ENCODE data around the gene FAM83E.

DNA sequence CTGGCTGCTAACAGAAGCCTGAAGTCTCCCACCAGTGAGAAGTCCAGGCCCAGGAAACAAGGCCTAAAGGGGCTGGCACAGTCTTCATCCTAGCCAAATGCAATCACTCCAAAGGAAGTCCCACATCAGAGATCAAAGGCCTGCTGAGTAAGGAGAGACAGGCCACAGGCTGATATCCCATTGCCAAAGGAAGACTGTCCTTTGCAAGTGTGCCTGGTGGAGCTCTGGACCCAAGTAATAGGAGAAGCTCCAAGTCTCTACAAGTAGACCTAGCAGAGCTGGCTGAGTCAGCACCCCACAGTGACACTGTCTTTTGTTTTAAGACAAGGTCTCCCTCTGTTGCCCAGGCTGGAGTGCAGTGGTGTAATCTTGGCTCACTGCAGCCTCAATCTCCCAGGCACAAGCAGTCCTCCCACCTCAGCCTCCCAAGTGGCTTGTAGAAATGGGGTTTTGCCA is 17.8 kb upstream of the FAM83E start:
- TF ChIP-seq EZH2phosphoT487 (conservative IDR thresholded peaks at IDR 0.05; ENCODE audit: low read length) = no peak
- TF ChIP-seq, protein P1, sequence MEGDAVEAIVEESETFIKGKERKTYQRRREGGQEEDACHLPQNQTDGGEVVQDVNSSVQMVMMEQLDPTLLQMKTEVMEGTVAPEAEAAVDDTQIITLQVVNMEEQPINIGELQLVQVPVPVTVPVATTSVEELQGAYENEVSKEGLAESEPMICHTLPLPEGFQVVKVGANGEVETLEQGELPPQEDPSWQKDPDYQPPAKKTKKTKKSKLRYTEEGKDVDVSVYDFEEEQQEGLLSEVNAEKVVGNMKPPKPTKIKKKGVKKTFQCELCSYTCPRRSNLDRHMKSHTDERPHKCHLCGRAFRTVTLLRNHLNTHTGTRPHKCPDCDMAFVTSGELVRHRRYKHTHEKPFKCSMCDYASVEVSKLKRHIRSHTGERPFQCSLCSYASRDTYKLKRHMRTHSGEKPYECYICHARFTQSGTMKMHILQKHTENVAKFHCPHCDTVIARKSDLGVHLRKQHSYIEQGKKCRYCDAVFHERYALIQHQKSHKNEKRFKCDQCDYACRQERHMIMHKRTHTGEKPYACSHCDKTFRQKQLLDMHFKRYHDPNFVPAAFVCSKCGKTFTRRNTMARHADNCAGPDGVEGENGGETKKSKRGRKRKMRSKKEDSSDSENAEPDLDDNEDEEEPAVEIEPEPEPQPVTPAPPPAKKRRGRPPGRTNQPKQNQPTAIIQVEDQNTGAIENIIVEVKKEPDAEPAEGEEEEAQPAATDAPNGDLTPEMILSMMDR (IDR thresholded peaks at IDR 0.05; ENCODE audit: insufficient read depth, low read length, poor library complexity, severe bottlenecking) = no peak
